ENCODE data around the gene PRDM5. TPM values are rescaled to one million over a fixed set of nuclear protein-coding genes. Genes with fewer than 3 reads are reported as not detected.

Gene PRDM5
- total RNA-seq, 1 experiment from 2014 or later: 0.85 TPM

GRCh38 chr4:120864969-120865368 is 57.6 kb downstream of the PRDM5 start:
- Histone ChIP-seq H3K4me3 (no peak overlapping the region), H3K27me3 (ENCODE audit: insufficient read depth, low read depth) (no peaks in the 10 kb centered on the region), H3K4me2 (no peak overlapping the region), H3F3A (ENCODE audit: insufficient read depth, low read depth) (no peaks in the 10 kb centered on the region), H3K27ac (no peak overlapping the region), H3K36me3 (ENCODE audit: low read depth) (no peaks in the 10 kb centered on the region), H2AFZ (no peak overlapping the region), H4K20me1 (ENCODE audit: insufficient read depth) (no peaks in the 10 kb centered on the region), H3K79me2 (ENCODE audit: low read depth) (no peaks in the 10 kb centered on the region), H3K9me2 (ENCODE audit: insufficient read depth) (no peaks in the 10 kb centered on the region), H3K9me3 (ENCODE audit: insufficient read depth, low read depth) (no peaks in the 10 kb centered on the region), H3K4me1 (replicated peaks; ENCODE audit: insufficient read depth) (no peaks in the 10 kb centered on the region)
- intact Hi-C loops (cut with micrococcal nuclease; ENCODE audit: unreplicated experiment): no loop called here
- no peak for TF ChIP-seq EZH2 (IDR thresholded peaks at IDR 0.05; ENCODE audit: low read depth)
- TF ChIP-seq, protein P1, sequence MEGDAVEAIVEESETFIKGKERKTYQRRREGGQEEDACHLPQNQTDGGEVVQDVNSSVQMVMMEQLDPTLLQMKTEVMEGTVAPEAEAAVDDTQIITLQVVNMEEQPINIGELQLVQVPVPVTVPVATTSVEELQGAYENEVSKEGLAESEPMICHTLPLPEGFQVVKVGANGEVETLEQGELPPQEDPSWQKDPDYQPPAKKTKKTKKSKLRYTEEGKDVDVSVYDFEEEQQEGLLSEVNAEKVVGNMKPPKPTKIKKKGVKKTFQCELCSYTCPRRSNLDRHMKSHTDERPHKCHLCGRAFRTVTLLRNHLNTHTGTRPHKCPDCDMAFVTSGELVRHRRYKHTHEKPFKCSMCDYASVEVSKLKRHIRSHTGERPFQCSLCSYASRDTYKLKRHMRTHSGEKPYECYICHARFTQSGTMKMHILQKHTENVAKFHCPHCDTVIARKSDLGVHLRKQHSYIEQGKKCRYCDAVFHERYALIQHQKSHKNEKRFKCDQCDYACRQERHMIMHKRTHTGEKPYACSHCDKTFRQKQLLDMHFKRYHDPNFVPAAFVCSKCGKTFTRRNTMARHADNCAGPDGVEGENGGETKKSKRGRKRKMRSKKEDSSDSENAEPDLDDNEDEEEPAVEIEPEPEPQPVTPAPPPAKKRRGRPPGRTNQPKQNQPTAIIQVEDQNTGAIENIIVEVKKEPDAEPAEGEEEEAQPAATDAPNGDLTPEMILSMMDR (conservative IDR thresholded peaks at IDR 0.05): no peak
- no peak for DNase-seq
- ChIA-PET POLR2A (ENCODE audit: unreplicated experiment) (no interaction called here), CTCF (no interaction called here)
- no TSS peak for BruUV-seq (replicated peaks)

- Histone ChIP-seq H3K4me1 (replicated peaks; ENCODE audit: insufficient read depth) (no peaks in the 10 kb centered on the region), H3K9me3 (ENCODE audit: insufficient read depth, low read depth) (no peaks in the 10 kb centered on the region), H3K79me2 (ENCODE audit: low read depth) (no peaks in the 10 kb centered on the region), H3K4me2 (no peak overlapping the region), H3F3A (ENCODE audit: insufficient read depth, low read depth) (no peaks in the 10 kb centered on the region), H2AFZ (no peak overlapping the region), H3K27me3 (ENCODE audit: insufficient read depth, low read depth) (no peaks in the 10 kb centered on the region), H3K27ac (no peak overlapping the region), H3K36me3 (ENCODE audit: low read depth) (no peaks in the 10 kb centered on the region), H3K4me3 (no peak overlapping the region), H3K9me2 (ENCODE audit: insufficient read depth) (no peaks in the 10 kb centered on the region), H4K20me1 (ENCODE audit: insufficient read depth) (no peaks in the 10 kb centered on the region)
- TF ChIP-seq, protein P1 (conservative IDR thresholded peaks at IDR 0.05): no peak
- no peak for TF ChIP-seq EZH2 (IDR thresholded peaks at IDR 0.05; ENCODE audit: low read depth)
- BruUV-seq (replicated peaks): no TSS peak
- CTCF ChIA-PET: no interaction called here
- DNase-seq: no peak
- POLR2A ChIA-PET (ENCODE audit: unreplicated experiment): no interaction called here
- intact Hi-C loops (cut with micrococcal nuclease; ENCODE audit: unreplicated experiment): no loop called here
These were observed 60.1 kb downstream of the PRDM5 start for GRCh38 chr4:120862432-120862831.

GRCh38 chr4:120861852-120862251 is 60.7 kb downstream of the PRDM5 start:
- CTCF ChIA-PET: no interaction called here
- no TSS peak for BruUV-seq (replicated peaks)

More at GRCh38 chr4:120861852-120862251, 60.7 kb downstream of the PRDM5 start:
- Histone ChIP-seq H3K4me2 (no peak overlapping the region), H3K9me2 (ENCODE audit: insufficient read depth) (no peaks in the 10 kb centered on the region), H3K9me3 (ENCODE audit: insufficient read depth, low read depth) (no peaks in the 10 kb centered on the region), H3F3A (ENCODE audit: insufficient read depth, low read depth) (no peaks in the 10 kb centered on the region), H2AFZ (no peak overlapping the region), H3K4me1 (replicated peaks; ENCODE audit: insufficient read depth) (no peaks in the 10 kb centered on the region), H4K20me1 (ENCODE audit: insufficient read depth) (no peaks in the 10 kb centered on the region), H3K27ac (no peak overlapping the region), H3K36me3 (ENCODE audit: low read depth) (no peaks in the 10 kb centered on the region), H3K4me3 (no peak overlapping the region), H3K79me2 (ENCODE audit: low read depth) (no peaks in the 10 kb centered on the region), H3K27me3 (ENCODE audit: insufficient read depth, low read depth) (no peaks in the 10 kb centered on the region)
- POLR2A ChIA-PET (ENCODE audit: unreplicated experiment): no interaction called here
- no peak for TF ChIP-seq EZH2 (IDR thresholded peaks at IDR 0.05; ENCODE audit: low read depth)
- TF ChIP-seq, protein P1 (conservative IDR thresholded peaks at IDR 0.05): no peak
- DNase-seq: no peak
- intact Hi-C loops (cut with micrococcal nuclease; ENCODE audit: unreplicated experiment): no loop called here
